OCI-LY1 (cell line): Measurements from ENCODE around the gene CCR5AS.
"Not testable (repeated sequence)": the region's sequence is repeated elsewhere in the genome, so short reads cannot be mapped to it uniquely, and the experiment has no call there.

Experiments used
- H2AFZ ChIP-seq: fragments of 200-600 bp; sonication (generic), shearing (Covaris generic); 2 replicates; pipeline ENCODE4 v1.6.0; 2014; ENCODE audit warnings: antibody characterized with exemption, mild to moderate bottlenecking, low read length
- H3F3A ChIP-seq: fragments of 200-600 bp; sonication (generic), shearing (Covaris generic); 2 replicates; pipeline ENCODE4 v1.6.0; 2014; ENCODE audit warnings: mild to moderate bottlenecking, antibody characterized with exemption, low read length, moderate library complexity; ENCODE audit not compliant: insufficient read depth
- H3K27ac ChIP-seq: fragments of 200-600 bp; sonication (generic); 2 replicates; pipeline ENCODE4 v1.5.1; 2014; ENCODE audit warnings: low read length, mixed run types, mild to moderate bottlenecking, low read depth; ENCODE audit not compliant: poor library complexity, severe bottlenecking
- H3K27me3 ChIP-seq: fragments of 200-600 bp; sonication (generic); 2 replicates; pipeline ENCODE4 v1.6.0; 2014; ENCODE audit warnings: antibody characterized with exemption, mild to moderate bottlenecking, low read length, moderate library complexity; ENCODE audit not compliant: insufficient read depth
- H3K36me3 ChIP-seq: fragments of 200-600 bp; sonication (generic); 2 replicates; pipeline ENCODE4 v1.6.1; 2014; ENCODE audit warnings: mild to moderate bottlenecking, antibody characterized with exemption, low read length, moderate library complexity, mixed read lengths; ENCODE audit not compliant: insufficient read depth
- H3K4me1 ChIP-seq: fragments of 200-600 bp; sonication (generic); 2 replicates; pipeline ENCODE4 v1.5.1; 2014; ENCODE audit warnings: mild to moderate bottlenecking, low read length, moderate library complexity; ENCODE audit not compliant: insufficient read depth, severe bottlenecking
- H3K4me2 ChIP-seq: fragments of 200-600 bp; sonication (generic), shearing (Covaris generic); 2 replicates; pipeline ENCODE4 v1.6.1; 2014; ENCODE audit warnings: low read length
- H3K4me3 ChIP-seq: fragments of 200-600 bp; sonication (generic); 2 replicates; pipeline ENCODE4 v1.5.1; 2014; ENCODE audit warnings: low read length, low read depth, mild to moderate bottlenecking, mixed read lengths; ENCODE audit not compliant: poor library complexity, severe bottlenecking
- H3K79me2 ChIP-seq: fragments of 200-600 bp; shearing (Covaris generic); 2 replicates; pipeline ENCODE4 v1.6.1; 2016; ENCODE audit warnings: mixed run types, low read length, mixed read lengths; ENCODE audit not compliant: insufficient read depth
- H3K9ac ChIP-seq: fragments of 200-600 bp; sonication (generic), shearing (Covaris generic); 2 replicates; pipeline ENCODE4 v1.6.1; 2014; ENCODE audit warnings: mild to moderate bottlenecking, low read length, mixed read lengths
- H3K9me2 ChIP-seq: fragments of 200-600 bp; sonication (generic), shearing (Covaris generic); 2 replicates; pipeline ENCODE4 v1.6.1; 2014; ENCODE audit warnings: low read depth, mild to moderate bottlenecking, low read length, mixed read lengths
- H3K9me3 ChIP-seq: fragments of 200-600 bp; shearing (Covaris generic); 2 replicates; pipeline ENCODE4 v1.6.1; 2014; ENCODE audit warnings: low read length, mixed read lengths
- H4K20me1 ChIP-seq: fragments of 200-600 bp; sonication (generic), shearing (Covaris generic); 2 replicates; pipeline ENCODE4 v1.6.0; 2016; ENCODE audit warnings: mild to moderate bottlenecking, low read length; ENCODE audit not compliant: insufficient read depth
- CTCF ChIP-seq: fragments of 200-600 bp; sonication (generic), shearing (Covaris generic); IDR thresholded peaks from 2 replicates; pipeline ENCODE4 v1.5.1; 2017; ENCODE audit warnings: mild to moderate bottlenecking, antibody characterized with exemption, low read length, moderate library complexity, mixed read lengths
- EZH2 ChIP-seq: fragments of 200-600 bp; sonication (generic), shearing (Covaris generic); IDR thresholded peaks from 2 replicates; pipeline ENCODE4 v1.8.0; 2017; ENCODE audit warnings: borderline replicate concordance, mixed run types, mild to moderate bottlenecking, antibody characterized with exemption, low read length, moderate library complexity, mixed read lengths

Gene CCR5AS

GRCh38 chr3:46334741-46335478 is 72.0 kb downstream of the CCR5AS start:
- Histone ChIP-seq H3K79me2 (no peaks in the 10 kb centered on the region), H3K27ac (no peak overlapping the region), H3K4me1 (no peaks in the 10 kb centered on the region), H3K27me3 (no peaks in the 10 kb centered on the region), H2AFZ (no peak overlapping the region), H3F3A (no peaks in the 10 kb centered on the region), H3K9ac (no peak overlapping the region), H3K4me2 (no peak overlapping the region), H4K20me1 (no peaks in the 10 kb centered on the region), H3K9me3 (peaks cover 6% of the 10 kb centered on the region; the same call in 1 of the 2 replicates), H3K4me3 (no peak overlapping the region), H3K36me3 (no peaks in the 10 kb centered on the region), H3K9me2 (no peaks in the 10 kb centered on the region)
- no peak for TF ChIP-seq CTCF
- TF ChIP-seq EZH2: no peak

- H4K20me1 ChIP-seq, H3K9me2 ChIP-seq, H3F3A ChIP-seq, H2AFZ ChIP-seq, H3K4me1 ChIP-seq, H3K79me2 ChIP-seq, H3K9me3 ChIP-seq, H3K27me3 ChIP-seq, H3K4me3 ChIP-seq, H3K9ac ChIP-seq, H3K36me3 ChIP-seq, H3K27ac ChIP-seq, H3K4me2 ChIP-seq: not testable (repeated sequence)
These were observed 76.2 kb downstream of the CCR5AS start for GRCh38 chr3:46330676-46331075.

- H3K4me3 ChIP-seq: no peak overlapping the region
- H3K9me3 ChIP-seq: no peaks in the 10 kb centered on the region
- no peaks in the 10 kb centered on the region for H3K4me1 ChIP-seq
- no peaks in the 10 kb centered on the region for H3K36me3 ChIP-seq
- H3K79me2 ChIP-seq: no peaks in the 10 kb centered on the region
- H3K9me2 ChIP-seq: no peaks in the 10 kb centered on the region
- no peaks in the 10 kb centered on the region for H3K27me3 ChIP-seq
- H3K9ac ChIP-seq: no peak overlapping the region
- H3K4me2 ChIP-seq: no peak overlapping the region
- H3F3A ChIP-seq: no peaks in the 10 kb centered on the region
- no peak overlapping the region for H3K27ac ChIP-seq
- TF ChIP-seq CTCF: no peak
- no peak overlapping the region for H2AFZ ChIP-seq
- no peaks in the 10 kb centered on the region for H4K20me1 ChIP-seq
These were observed 81.1 kb downstream of the CCR5AS start for GRCh38 chr3:46325645-46326300.

GRCh38 chr3:46324036-46324435 is 82.8 kb downstream of the CCR5AS start:
- no peaks in the 10 kb centered on the region for H3K79me2 ChIP-seq
- TF ChIP-seq CTCF: no peak
- TF ChIP-seq EZH2: no peak
- H3K4me2 ChIP-seq: no peak overlapping the region
- no peak overlapping the region for H3K4me3 ChIP-seq
- no peaks in the 10 kb centered on the region for H3K4me1 ChIP-seq
- no peak overlapping the region for H2AFZ ChIP-seq
- no peaks in the 10 kb centered on the region for H3K36me3 ChIP-seq
- no peaks in the 10 kb centered on the region for H3F3A ChIP-seq
- no peak overlapping the region for H3K9ac ChIP-seq
- no peaks in the 10 kb centered on the region for H3K9me2 ChIP-seq
- no peaks in the 10 kb centered on the region for H3K9me3 ChIP-seq
- H4K20me1 ChIP-seq: no peaks in the 10 kb centered on the region
- H3K27me3 ChIP-seq: no peaks in the 10 kb centered on the region
- H3K27ac ChIP-seq: no peak overlapping the region
